HG03039 (cell line): ENCODE results near the gene FTO.
"Not testable (repeated sequence)": the region's sequence is repeated elsewhere in the genome, so short reads cannot be mapped to it uniquely, and the experiment has no call there.

ENCODE experiments used
- ATAC-seq: cut with Tn5 transposase; IDR thresholded peaks from one replicate; pipeline ENCODE4 v1.9.1; 2021; ENCODE audit warnings: mild to moderate bottlenecking, moderate library complexity; ENCODE audit not compliant: unreplicated experiment

FTO gene

GRCh38 chr16:54169112-54169511, 465.2 kb downstream of the FTO start:
- no peak for ATAC-seq

GRCh38 chr16:54171626-54172537, 467.9 kb downstream of the FTO start:
- no peak for ATAC-seq

GRCh38 chr16:54173490-54173889, 469.5 kb downstream of the FTO start:
- no peak for ATAC-seq

GRCh38 chr16:54174201-54174600, 470.2 kb downstream of the FTO start:
- ATAC-seq, result no peak

- ATAC-seq, result no peak
Measured at GRCh38 chr16:54174750-54175149, 470.8 kb downstream of the FTO start.

- no peak for ATAC-seq
Measured at GRCh38 chr16:54175169-54175551, 471.2 kb downstream of the FTO start.

GRCh38 chr16:54175552-54176375, 471.8 kb downstream of the FTO start:
- ATAC-seq, result no peak

- no peak for ATAC-seq
Measured at GRCh38 chr16:54176376-54176901, 472.5 kb downstream of the FTO start.

- no peak for ATAC-seq
Measured at GRCh38 chr16:54177052-54177861, 473.3 kb downstream of the FTO start.

- no peak for ATAC-seq
Measured at GRCh38 chr16:54177862-54178477, 474.0 kb downstream of the FTO start.

- no peak for ATAC-seq
Measured at GRCh38 chr16:54178478-54178976, 474.6 kb downstream of the FTO start.

GRCh38 chr16:54180421-54181359, 476.7 kb downstream of the FTO start:
- no peak for ATAC-seq

- ATAC-seq, result not testable (repeated sequence)
Measured at GRCh38 chr16:54181683-54182329, 477.9 kb downstream of the FTO start.

GRCh38 chr16:54185045-54185444, 481.1 kb downstream of the FTO start:
- no peak for ATAC-seq

- no peak for ATAC-seq
Measured at GRCh38 chr16:54191163-54191562, 487.2 kb downstream of the FTO start.

- no peak for ATAC-seq
Measured at GRCh38 chr16:54191592-54191991, 487.6 kb downstream of the FTO start.

- ATAC-seq, result no peak
Measured at GRCh38 chr16:54193013-54193664, 489.2 kb downstream of the FTO start.
